Thyroid gland (tissue), 4 donors: ENCODE data around the gene MYO1D. TPM values are rescaled to one million over a fixed set of nuclear protein-coding genes. Genes with fewer than 3 reads are reported as not detected.
"Not testable (repeated sequence)": the region's sequence is repeated elsewhere in the genome, so short reads cannot be mapped to it uniquely, and the experiment has no call there.

Experiments
- DNase-seq, 2 donors: peaks; one replicate each; pipeline ENCODE4 v3.0.0-alpha.2; 2019
- H3K27ac ChIP-seq, 3 donors: fragments of 200-600 bp; sonication (generic); 1 replicate in 2 of 3; 2 replicates in 1 of 3; pipeline ENCODE4 v1.5.1; 2016 to 2019; ENCODE audit warnings: mild to moderate bottlenecking in 1 of 3, moderate library complexity in 1 of 3
- H3K27me3 ChIP-seq: fragments of 200-600 bp; sonication (generic); one replicate; pipeline ENCODE4 v1.5.1; 2019
- H3K36me3 ChIP-seq, 2 donors: fragments of 200-600 bp; sonication (generic); one replicate each; pipeline ENCODE4 v1.5.1; 2016 to 2019
- H3K4me1 ChIP-seq, 2 donors: fragments of 200-600 bp; sonication (generic); one replicate each; pipeline ENCODE4 v1.5.1; 2017 to 2019
- H3K4me3 ChIP-seq, 3 donors: fragments of 200-600 bp; sonication (generic); replicated peaks in 1 of 3; 1 replicate in 2 of 3; 2 replicates in 1 of 3; pipeline ENCODE4 v1.5.1; 2016; ENCODE audit warnings: mild to moderate bottlenecking in 1 of 3
- H3K9me3 ChIP-seq: fragments of 200-600 bp; sonication (generic); one replicate; pipeline ENCODE4 v1.5.1; 2017
- CTCF ChIP-seq, 6 experiments: fragments of 200-600 bp in 3 of 6; fragments of 450-650 bp in 3 of 6; sonication (generic) in 3 of 6; IDR thresholded peaks; one replicate each; pipeline ENCODE4 v1.5.1; 2016 to 2019; ENCODE audit warnings: antibody characterized with exemption in 6 of 6, mild to moderate bottlenecking in 2 of 6, inconsistent platforms in 1 of 6, moderate library complexity in 1 of 6
- POLR2A ChIP-seq, 2 donors: fragments of 450-650 bp; IDR thresholded peaks; one replicate each; pipeline ENCODE4 v1.6.1; 2017; ENCODE audit warnings: antibody characterized with exemption in 2 of 2, mild to moderate bottlenecking in 2 of 2, moderate library complexity in 1 of 2
- WGBS, 2 donors: methylation state at CpG; one replicate each; pipeline ENCODE4 v1.1.5; 2017; 5-methylcytosine and 5-hydroxymethylcytosine counted together
- intact Hi-C: fragments of 100-400 bp; cut with DNase I; formaldehyde crosslinking; loops from one replicate; pipeline ENCODE4 v1.15.1; 2023
- total RNA-seq, 4 donors: library from RNA; depleted of rRNA; stranded (reverse); fragments of >200 nt; gene quantifications; one replicate each; pipeline ENCODE4 v1.2.3, GENCODE V29; 2016

Gene MYO1D
- 100 to 1,000 TPM in 2 of 4 donors, 10 to 100 TPM in 2; 91.9 to 143 (median 97.8) TPM for total RNA-seq

GRCh38 chr17:32876417-32877163, at the start of gene MYO1D:
Gene MYO1D, minus strand, starts transcription at chr17:32877124. Its CDS starts 252 bp downstream, at chr17:32876872.
- no peaks in the 10 kb centered on the region for H3K27me3 ChIP-seq
- intact Hi-C loops, result loop anchor here (2.0 to 10.0 kb wide), 3 partner anchors 54 to 92 kb away; no protein-coding TSS in a partner anchor
- peak within 1 kb of the TSS; percentile 95 to 99 (median 97) for H3K27ac ChIP-seq
- peak; percentile 85 for DNase-seq
- H3K4me3 ChIP-seq, result peak within 1 kb of the TSS; percentile 63 to 93 (median 85)
- peak; percentile 83 to 97 for TF ChIP-seq POLR2A (IDR thresholded peaks at IDR 0.05)
- TF ChIP-seq CTCF (IDR thresholded peaks at IDR 0.05), result peak in 4 of 6 experiments; percentile 29 to 51 (median 37)
- 2% methylated on average over 9 of the region's 101 CpGs; no CpG with 5 or more reads in 1 of the 2 donors for WGBS, 2 donors
- no peaks in the 10 kb centered on the region for H3K36me3 ChIP-seq
- H3K9me3 ChIP-seq, result no peaks in the 10 kb centered on the region
- peaks cover 4 to 31% of the 10 kb centered on the region in 2 donors for H3K4me1 ChIP-seq

- no peak for DNase-seq
- TF ChIP-seq POLR2A (IDR thresholded peaks at IDR 0.05), result no peak
- no peak for TF ChIP-seq CTCF (IDR thresholded peaks at IDR 0.05)
- 94 to 97% methylated on average over 5 of the region's 5 CpGs for WGBS, 2 donors
- Histone ChIP-seq H3K9me3 (no peaks in the 10 kb centered on the region), H3K4me3 (no peak overlapping the region), H3K27me3 (no peaks in the 10 kb centered on the region), H3K27ac (no peak overlapping the region), H3K36me3 (no peaks in the 10 kb centered on the region), H3K4me1 (peaks cover 10 to 12% of the 10 kb centered on the region in 2 donors)
- intact Hi-C loops, result no loop called here
Observed at GRCh38 chr17:32926183-32926582, 49.3 kb upstream of the MYO1D start.

- H3K27me3 ChIP-seq, H3K4me1 ChIP-seq, H3K4me3 ChIP-seq, DNase-seq, H3K9me3 ChIP-seq, H3K36me3 ChIP-seq, H3K27ac ChIP-seq, intact Hi-C loops: not testable (repeated sequence)
- WGBS, 2 donors, result 84 to 90% methylated on average over 3 of the region's 3 CpGs
Observed at GRCh38 chr17:32923905-32924304, 47.0 kb upstream of the MYO1D start.

GRCh38 chr17:32921017-32921416, 44.1 kb upstream of the MYO1D start:
- 79 to 94% methylated on average over 10 of the region's 10 CpGs for WGBS, 2 donors
- no peaks in the 10 kb centered on the region for H3K36me3 ChIP-seq
- no peak overlapping the region for H3K4me3 ChIP-seq
- no peaks in the 10 kb centered on the region for H3K9me3 ChIP-seq
- no peaks in the 10 kb centered on the region for H3K4me1 ChIP-seq
- H3K27ac ChIP-seq, result no peak overlapping the region
- TF ChIP-seq CTCF (IDR thresholded peaks at IDR 0.05), result no peak
- TF ChIP-seq POLR2A (IDR thresholded peaks at IDR 0.05), result no peak
- H3K27me3 ChIP-seq, result no peaks in the 10 kb centered on the region
- intact Hi-C loops, result no loop called here
- no peak for DNase-seq

- intact Hi-C loops, result no loop called here
- Histone ChIP-seq H3K4me1 (no peaks in the 10 kb centered on the region), H3K4me3 (no peak overlapping the region), H3K27ac (no peak overlapping the region), H3K27me3 (no peaks in the 10 kb centered on the region), H3K36me3 (no peaks in the 10 kb centered on the region), H3K9me3 (no peaks in the 10 kb centered on the region)
- 85 to 91% methylated on average over 8 of the region's 8 CpGs for WGBS, 2 donors
- TF ChIP-seq CTCF (IDR thresholded peaks at IDR 0.05) (no peak), POLR2A (IDR thresholded peaks at IDR 0.05) (no peak)
- no peak for DNase-seq
Observed at GRCh38 chr17:32920293-32920692, 43.4 kb upstream of the MYO1D start.

GRCh38 chr17:32919876-32920275, 43.0 kb upstream of the MYO1D start:
- intact Hi-C loops, H3K4me1 ChIP-seq, H3K4me3 ChIP-seq, H3K27ac ChIP-seq, H3K9me3 ChIP-seq, H3K36me3 ChIP-seq, DNase-seq, H3K27me3 ChIP-seq: not testable (repeated sequence)
- WGBS, 2 donors, result 91 to 93% methylated on average over 4 of the region's 4 CpGs
